ENCODE data around the gene PLEKHA7.
"Not testable (repeated sequence)": the region's sequence is repeated elsewhere in the genome, so short reads cannot be mapped to it uniquely, and the experiment has no call there.

Gene PLEKHA7

GRCh38 chr11:16911186-16911585, 103.0 kb downstream of the PLEKHA7 start:
- DNase-seq (ENCODE audit: low read depth) = no peak

DNA sequence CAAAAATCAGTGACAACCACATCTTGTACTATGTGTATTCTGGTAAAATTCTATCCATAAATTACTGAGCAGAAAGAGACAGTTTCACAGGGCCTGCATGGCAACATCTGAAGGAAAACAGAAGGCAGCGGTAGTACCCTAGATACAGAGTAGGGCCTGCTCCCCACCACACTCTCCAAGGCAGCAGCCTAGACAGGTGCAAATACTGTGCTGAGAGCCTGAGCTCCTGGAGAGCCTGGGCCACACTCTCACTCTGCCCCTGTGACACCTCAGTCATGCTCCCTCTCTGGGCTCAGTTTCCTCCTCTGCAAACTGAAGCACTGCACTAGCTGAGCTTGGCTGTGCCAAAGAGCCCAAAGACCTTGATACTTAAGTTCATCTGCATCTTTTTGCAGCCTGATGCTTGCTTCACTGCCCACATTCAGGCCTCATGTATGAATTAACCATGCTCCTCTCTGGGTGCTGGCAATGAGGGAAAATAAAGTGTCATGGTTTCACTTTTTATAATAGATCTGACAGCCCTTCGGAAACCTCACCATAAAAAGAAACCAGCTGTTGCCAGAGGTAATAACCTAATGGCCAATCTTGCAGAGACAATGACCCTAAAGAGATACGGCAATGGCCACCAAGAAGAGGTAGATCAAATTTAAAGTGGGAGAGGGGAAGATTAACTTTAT, 104.7 kb downstream of the PLEKHA7 start:
- DNase-seq (ENCODE audit: low read depth) = no peak

- no peak for DNase-seq (ENCODE audit: low read depth)
Observed at GRCh38 chr11:16905375-16905774, 108.8 kb downstream of the PLEKHA7 start.

GRCh38 chr11:16904761-16905160, 109.5 kb downstream of the PLEKHA7 start:
- not testable (repeated sequence) for DNase-seq (ENCODE audit: low read depth)

DNA sequence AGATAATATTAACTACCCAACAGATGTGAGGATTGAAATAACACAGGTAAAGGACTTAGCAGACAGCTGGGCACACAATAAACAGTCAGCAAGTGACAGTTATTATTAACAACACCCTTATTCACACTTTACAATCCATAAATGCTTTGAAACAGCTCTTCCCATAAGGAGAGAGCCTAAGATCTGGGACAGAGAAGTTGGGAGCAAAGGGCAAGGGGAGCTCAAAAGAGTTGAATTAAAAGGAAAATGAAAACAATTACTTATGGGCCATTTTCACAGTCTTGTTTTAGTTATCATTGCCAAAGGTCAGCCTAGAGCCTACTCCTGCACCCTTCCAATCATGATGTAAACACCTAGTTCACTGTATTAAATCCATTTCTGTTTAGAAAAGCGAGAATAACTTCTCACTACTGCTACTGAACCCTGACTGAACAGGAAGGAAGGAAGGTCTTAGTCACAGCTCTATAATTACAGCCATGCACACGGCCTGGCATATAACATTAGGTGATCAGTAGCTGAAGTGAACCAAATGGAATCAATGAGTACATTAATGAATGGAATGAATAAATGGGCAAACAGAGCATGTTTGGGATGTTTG, 111.3 kb downstream of the PLEKHA7 start:
- no peak for DNase-seq (ENCODE audit: low read depth)

GRCh38 chr11:16902182-16902581, 112.0 kb downstream of the PLEKHA7 start:
- no peak for DNase-seq (ENCODE audit: low read depth)

- DNase-seq (ENCODE audit: low read depth) = no peak
Observed at GRCh38 chr11:16900491-16900890, 113.7 kb downstream of the PLEKHA7 start.

DNA sequence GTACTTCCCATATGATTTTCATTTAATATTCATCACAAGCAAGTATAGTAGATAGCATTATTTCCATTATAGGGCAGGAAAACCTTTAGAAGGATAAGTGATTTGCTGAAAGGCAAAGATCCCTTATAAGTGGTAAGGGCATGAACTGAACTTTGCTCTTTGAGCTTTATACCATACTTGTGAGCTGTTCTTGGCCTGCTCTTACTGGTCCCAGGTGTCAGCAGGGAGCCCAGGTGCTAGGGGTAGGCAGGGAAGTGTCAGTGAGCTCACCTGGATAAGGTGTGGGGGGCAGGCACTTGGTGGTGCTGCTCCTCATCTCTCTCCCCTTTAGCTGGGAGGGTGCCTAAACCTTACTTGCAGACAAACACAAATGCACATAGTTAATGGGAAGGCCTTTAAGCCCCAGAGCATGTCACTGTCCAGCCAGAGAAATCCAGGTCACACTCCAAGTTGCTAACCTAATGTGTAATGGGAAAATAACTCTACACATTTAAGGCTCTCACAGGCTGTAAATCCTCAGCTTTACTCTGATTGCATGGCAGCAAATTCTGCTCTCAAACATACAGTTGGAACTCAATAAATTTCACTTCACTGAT, 114.4 kb downstream of the PLEKHA7 start:
- DNase-seq (ENCODE audit: low read depth) = no peak

- no peak for DNase-seq (ENCODE audit: low read depth)
Observed at GRCh38 chr11:16898274-16898985, 115.8 kb downstream of the PLEKHA7 start.

GRCh38 chr11:16897470-16898061, 116.6 kb downstream of the PLEKHA7 start:
- no peak for DNase-seq (ENCODE audit: low read depth)

DNA sequence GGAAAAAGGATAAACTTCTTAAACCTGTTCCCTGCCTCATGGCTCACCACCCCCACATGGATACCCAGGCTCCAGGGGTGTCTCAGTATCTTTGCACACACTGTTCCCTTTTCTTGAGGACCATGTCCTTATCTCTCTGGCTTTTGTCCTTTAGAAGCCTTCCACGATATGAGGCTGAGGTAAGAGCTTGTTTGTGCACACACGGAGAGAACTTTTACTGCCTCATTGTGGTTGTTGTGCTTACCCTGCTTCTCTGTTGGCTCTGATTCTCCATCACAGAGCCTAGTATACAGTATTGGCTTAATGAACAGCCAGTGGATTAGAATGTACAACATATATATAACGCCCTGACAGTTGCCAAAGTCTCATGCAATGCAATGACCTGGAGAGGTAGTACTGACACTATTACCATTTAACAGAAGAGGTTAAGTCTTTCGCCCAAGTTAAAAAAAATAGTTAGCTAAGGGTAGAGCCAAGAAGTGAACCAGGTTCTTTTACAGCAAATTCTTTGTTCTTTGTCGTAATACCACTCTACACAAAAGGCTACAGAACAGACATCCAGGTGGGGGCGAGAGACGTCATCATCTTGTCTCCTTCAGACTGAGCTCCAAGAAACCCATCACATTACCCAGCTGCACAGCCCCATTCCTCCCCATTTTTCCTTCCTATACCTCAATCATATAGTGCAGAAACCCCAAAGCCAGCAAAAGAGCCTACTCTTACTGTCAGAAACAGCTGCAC, 117.3 kb downstream of the PLEKHA7 start:
- no peak for DNase-seq (ENCODE audit: low read depth)

DNA sequence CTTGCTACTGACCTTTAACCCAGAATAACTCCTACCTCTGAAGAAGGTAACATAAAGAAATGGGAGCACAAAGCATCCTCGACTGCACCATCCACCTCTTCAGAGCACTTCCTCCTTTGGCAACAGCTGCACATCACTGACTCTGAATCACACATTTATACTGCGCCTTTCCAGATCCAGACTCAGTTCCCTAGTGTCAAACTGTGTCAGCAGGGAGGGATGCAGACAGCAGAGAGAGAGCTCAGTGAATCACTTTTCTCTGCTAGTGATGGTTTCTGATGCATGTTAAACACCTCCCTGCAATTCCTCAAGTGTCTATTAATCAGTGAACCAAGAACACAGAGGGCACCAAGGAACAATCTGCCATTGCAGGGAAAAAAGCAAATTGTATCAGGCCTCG, 118.9 kb downstream of the PLEKHA7 start:
- DNase-seq (ENCODE audit: low read depth) = no peak

DNA sequence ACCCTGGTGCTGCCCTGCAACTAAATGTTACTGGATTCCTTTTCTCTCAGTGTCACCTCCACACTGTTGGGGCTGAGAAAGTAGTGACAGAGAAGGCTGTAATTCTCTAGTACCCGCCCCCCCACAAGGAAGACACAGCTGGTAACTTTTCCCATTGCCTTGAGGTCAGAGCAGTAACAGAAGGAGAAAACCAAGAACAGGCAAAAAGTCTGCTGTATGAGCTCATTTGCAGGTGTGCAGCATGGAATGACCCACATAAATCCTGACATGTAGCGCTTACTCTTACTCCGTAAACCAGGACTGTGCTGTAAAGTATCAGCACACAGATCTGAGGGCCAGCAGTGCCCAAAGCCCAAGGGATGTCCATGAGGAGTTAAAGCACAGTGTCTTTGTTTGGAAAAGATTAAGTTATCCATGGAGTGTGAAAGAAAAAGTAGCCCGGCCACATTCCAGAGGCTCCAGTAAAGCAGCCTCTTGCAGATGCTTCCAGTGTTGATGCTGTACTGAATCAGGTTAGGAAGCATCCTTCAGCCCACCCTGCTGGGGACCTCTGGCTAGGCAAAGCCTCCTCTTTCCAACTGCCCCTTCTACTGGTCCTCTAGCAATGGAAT, 120.7 kb downstream of the PLEKHA7 start:
- no peak for DNase-seq (ENCODE audit: low read depth)

- DNase-seq (ENCODE audit: low read depth) = no peak
Observed at GRCh38 chr11:16891964-16892363, 122.2 kb downstream of the PLEKHA7 start.

DNA sequence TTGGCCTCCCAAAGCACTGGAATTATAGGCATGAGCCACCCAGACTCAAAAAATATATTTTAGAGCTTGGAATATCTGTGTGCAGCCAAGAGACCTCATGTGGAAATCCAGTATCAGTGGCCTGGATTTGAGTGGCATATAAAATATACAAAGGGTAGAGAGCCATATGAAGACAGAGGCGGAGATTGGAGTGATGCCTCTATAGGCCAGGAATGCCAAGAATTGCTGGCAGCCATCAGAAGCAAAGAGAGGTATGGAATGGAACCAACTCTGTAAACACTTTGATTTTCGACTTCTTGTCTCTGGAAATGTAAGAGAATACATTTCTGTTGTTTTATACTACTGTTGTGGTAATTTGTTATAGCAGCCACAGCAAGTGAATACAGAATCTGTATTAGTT, 123.0 kb downstream of the PLEKHA7 start:
- DNase-seq (ENCODE audit: low read depth) = no peak

DNA sequence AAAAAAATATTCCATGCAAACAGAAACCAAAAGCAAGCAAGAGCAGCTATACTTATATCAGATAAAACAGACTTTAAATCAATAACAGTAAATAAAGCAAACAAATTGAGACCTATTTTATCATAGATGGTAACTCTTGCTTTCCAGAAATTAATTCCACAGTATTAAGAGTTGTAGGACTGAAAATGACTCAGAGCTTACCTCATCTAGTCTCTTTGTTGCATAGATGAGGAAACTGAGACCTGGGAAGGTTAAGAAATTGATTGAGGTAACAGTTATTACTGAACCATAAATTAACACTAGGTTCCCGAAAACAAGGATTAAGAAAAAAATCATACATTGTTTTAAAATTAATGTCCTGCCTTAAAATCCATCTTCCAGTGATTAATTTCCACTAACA, 123.8 kb downstream of the PLEKHA7 start:
- no peak for DNase-seq (ENCODE audit: low read depth)

GRCh38 chr11:16889905-16890304, 124.3 kb downstream of the PLEKHA7 start:
- DNase-seq (ENCODE audit: low read depth) = no peak

GRCh38 chr11:16889010-16889409, 125.2 kb downstream of the PLEKHA7 start:
- not testable (repeated sequence) for DNase-seq (ENCODE audit: low read depth)

GRCh38 chr11:16887887-16888286, 126.3 kb downstream of the PLEKHA7 start:
- DNase-seq (ENCODE audit: low read depth) = not testable (repeated sequence)

GRCh38 chr11:16883174-16883573, 131.0 kb downstream of the PLEKHA7 start:
- no peak for DNase-seq (ENCODE audit: low read depth)

DNA sequence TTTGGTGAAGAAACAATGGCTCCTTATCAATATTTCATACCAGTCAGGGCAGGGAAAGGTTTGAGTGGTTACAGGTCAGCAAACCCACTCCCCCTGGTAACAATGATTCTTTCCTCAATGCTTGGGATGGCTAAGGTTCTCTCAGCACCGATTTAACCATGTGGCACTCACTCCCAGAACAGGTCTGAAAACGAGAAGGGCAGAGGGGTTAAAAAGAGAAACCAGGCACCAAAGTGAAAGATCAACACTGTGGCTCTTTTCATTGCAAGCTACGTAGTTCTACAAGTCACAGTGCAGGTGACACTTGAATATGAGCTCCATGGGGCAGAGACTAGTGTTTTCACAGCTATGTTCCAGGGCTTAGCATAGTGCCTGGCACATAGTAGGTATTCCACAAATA, 132.4 kb downstream of the PLEKHA7 start:
- no peak for DNase-seq (ENCODE audit: low read depth)
